H9 (cell line): ENCODE results near the gene MOXD1. TPM values are rescaled to one million over a fixed set of nuclear protein-coding genes. Genes with fewer than 3 reads are reported as not detected.

Source experiments
- DNase-seq: peaks from one replicate; pipeline ENCODE4 v3.0.0-alpha.2; 2017
- H2AFZ ChIP-seq: one replicate; pipeline ENCODE4 v1.6.1; 2013; ENCODE audit warnings: mild to moderate bottlenecking, low read length, control low read depth, moderate library complexity
- H2AK5ac ChIP-seq: 2 replicates; pipeline ENCODE4 v1.6.1; 2013; ENCODE audit warnings: low read length, control low read depth, mixed read lengths; ENCODE audit not compliant: insufficient read length
- H2BK120ac ChIP-seq: one replicate; pipeline ENCODE4 v1.6.1; 2013; ENCODE audit warnings: low read depth, mild to moderate bottlenecking, low read length, control low read depth, inconsistent platforms; ENCODE audit not compliant: poor library complexity, severe bottlenecking
- H2BK12ac ChIP-seq: 2 replicates; pipeline ENCODE4 v1.6.1; 2013; ENCODE audit warnings: low read length, control low read depth, mixed read lengths, low read depth; ENCODE audit not compliant: insufficient read length
- H2BK15ac ChIP-seq: 2 replicates; pipeline ENCODE4 v1.6.1; 2013; ENCODE audit warnings: low read depth, low read length, control low read depth
- H2BK20ac ChIP-seq: one replicate; pipeline ENCODE4 v1.6.1; 2013; ENCODE audit warnings: low read depth, mild to moderate bottlenecking, low read length, control low read depth, inconsistent platforms; ENCODE audit not compliant: poor library complexity, severe bottlenecking
- H2BK5ac ChIP-seq: 2 replicates; pipeline ENCODE4 v1.6.1; 2013; ENCODE audit warnings: low read length, control low read depth, mixed read lengths; ENCODE audit not compliant: insufficient read length
- H3K14ac ChIP-seq: 2 replicates; pipeline ENCODE4 v1.6.1; 2013; ENCODE audit warnings: low read length, control low read depth; ENCODE audit not compliant: insufficient read depth
- H3K18ac ChIP-seq: 2 replicates; pipeline ENCODE4 v1.6.1; 2013; ENCODE audit warnings: low read depth, mild to moderate bottlenecking, mixed read lengths, low read length, control low read depth; ENCODE audit not compliant: insufficient read length
- H3K23ac ChIP-seq: 2 replicates; pipeline ENCODE4 v1.6.1; 2013; ENCODE audit warnings: low read length, control low read depth, mixed read lengths, low read depth; ENCODE audit not compliant: insufficient read length
- H3K23me2 ChIP-seq: 2 replicates; pipeline ENCODE4 v1.6.1; 2013; ENCODE audit warnings: low read depth, mild to moderate bottlenecking, mixed read lengths, low read length, control low read depth; ENCODE audit not compliant: insufficient read length, poor library complexity, severe bottlenecking
- H3K27ac ChIP-seq: 2 replicates; pipeline ENCODE4 v1.5.1; 2013; ENCODE audit warnings: low read length, control low read depth, mixed read lengths, low read depth; ENCODE audit not compliant: insufficient read length
- H3K27me3 ChIP-seq: 2 replicates; pipeline ENCODE4 v1.6.1; 2013; ENCODE audit warnings: low read length, control low read depth, inconsistent platforms; ENCODE audit not compliant: insufficient read depth
- H3K4ac ChIP-seq: 2 replicates; pipeline ENCODE4 v1.6.1; 2013; ENCODE audit warnings: low read depth, mild to moderate bottlenecking, control low read depth, inconsistent platforms, low read length, moderate library complexity
- H3K4me1 ChIP-seq: 2 replicates; pipeline ENCODE4 v1.6.1; 2013; ENCODE audit warnings: low read length, control low read depth, inconsistent platforms; ENCODE audit not compliant: insufficient read depth
- H3K4me2 ChIP-seq: 2 replicates; pipeline ENCODE4 v1.6.1; 2013; ENCODE audit warnings: low read length, control low read depth, mixed read lengths; ENCODE audit not compliant: insufficient read length, insufficient read depth
- H3K56ac ChIP-seq: 2 replicates; pipeline ENCODE4 v1.6.1; 2013; ENCODE audit warnings: low read depth, mild to moderate bottlenecking, mixed read lengths, low read length, control low read depth; ENCODE audit not compliant: insufficient read length
- H3K79me1 ChIP-seq: 2 replicates; pipeline ENCODE4 v1.6.1; 2013; ENCODE audit warnings: low read depth, mild to moderate bottlenecking, moderate library complexity, low read length, control low read depth, inconsistent platforms; ENCODE audit not compliant: insufficient read depth, poor library complexity, severe bottlenecking
- H3K79me2 ChIP-seq: 2 replicates; pipeline ENCODE4 v1.6.1; 2013; ENCODE audit warnings: low read length, control low read depth, inconsistent platforms; ENCODE audit not compliant: insufficient read depth
- H3K9ac ChIP-seq: 2 replicates; pipeline ENCODE4 v1.6.1; 2013; ENCODE audit warnings: low read length, control low read depth, mixed read lengths; ENCODE audit not compliant: insufficient read length; ENCODE audit errors: extremely low read depth
- H3K9me3 ChIP-seq: one replicate; pipeline ENCODE4 v1.6.1; 2013; ENCODE audit warnings: low read depth, low read length, inconsistent platforms; ENCODE audit not compliant: control insufficient read depth
- H3T11ph ChIP-seq: one replicate; pipeline ENCODE4 v1.6.1; 2013; ENCODE audit warnings: mild to moderate bottlenecking, low read length, control low read depth, inconsistent platforms
- H4K20me1 ChIP-seq: one replicate; pipeline ENCODE4 v1.6.1; 2013; ENCODE audit not compliant: control insufficient read depth, insufficient read length, insufficient read depth
- H4K5ac ChIP-seq: 2 replicates; pipeline ENCODE4 v1.6.1; 2013; ENCODE audit warnings: low read depth, mild to moderate bottlenecking, mixed read lengths, low read length, control low read depth; ENCODE audit not compliant: insufficient read length
- H4K8ac ChIP-seq: replicated peaks from 2 replicates; pipeline ENCODE4 v1.6.1; 2013; ENCODE audit warnings: low read length, control low read depth, mixed read lengths, low read depth; ENCODE audit not compliant: insufficient read length
- H4K91ac ChIP-seq: 2 replicates; pipeline ENCODE4 v1.6.1; 2013; ENCODE audit warnings: low read depth, mild to moderate bottlenecking, moderate library complexity, mixed read lengths, low read length, control low read depth; ENCODE audit not compliant: insufficient read length
- H3K27ac Mint-ChIP-seq, 3 experiments: 2 replicates in 2 of 3; 3 replicates in 1 of 3; pipeline ENCODE4 v1.8.0; 2020 to 2021; ENCODE audit warnings: mixed read lengths in 3 of 3, mild to moderate bottlenecking in 1 of 3, moderate library complexity in 1 of 3
- H3K27me3 Mint-ChIP-seq: 2 replicates; pipeline ENCODE4 v1.8.0; 2021; ENCODE audit warnings: low read depth, mild to moderate bottlenecking, moderate library complexity, mixed read lengths
- H3K36me3 Mint-ChIP-seq, 3 experiments: 2 replicates in 2 of 3; 3 replicates in 1 of 3; pipeline ENCODE4 v1.8.0; 2020 to 2021; ENCODE audit warnings: low read depth in 3 of 3, mixed read lengths in 3 of 3; ENCODE audit not compliant: insufficient read depth in 1 of 3
- H3K4me1 Mint-ChIP-seq, 2 experiments: 2 replicates each; pipeline ENCODE4 v1.8.0; 2020; ENCODE audit warnings: mixed read lengths in 2 of 2
- H3K4me3 Mint-ChIP-seq, 2 experiments: 2 replicates in 1 of 2; 3 replicates in 1 of 2; pipeline ENCODE4 v1.8.0; 2020 to 2021; ENCODE audit warnings: mild to moderate bottlenecking in 2 of 2, mixed read lengths in 2 of 2, moderate library complexity in 1 of 2
- H3K9me3 Mint-ChIP-seq, 2 experiments: 2 replicates in 1 of 2; 3 replicates in 1 of 2; pipeline ENCODE4 v1.8.0; 2020; ENCODE audit warnings: mild to moderate bottlenecking in 2 of 2, mixed read lengths in 2 of 2, moderate library complexity in 1 of 2
- CTCF ChIP-seq: fragments of 200-600 bp; sonication (generic); conservative IDR thresholded peaks from 3 replicates; pipeline ENCODE4 v1.8.0; 2021; ENCODE audit warnings: antibody characterized with exemption, mild to moderate bottlenecking
- WGBS: extraction: QIAGEN DNeasy Blood & Tissue Kit; methylation state at CpG from one replicate; pipeline ENCODE4 v1.1.7; 2013; ENCODE audit warnings: missing lambda C conversion rate, low lambda C conversion rate, mixed read lengths; ENCODE audit not compliant: insufficient read length; ENCODE audit errors: extremely low coverage; 5-methylcytosine and 5-hydroxymethylcytosine counted together
- total RNA-seq: library from RNA; stranded (reverse); gene quantifications from 2 replicates; pipeline ENCODE4 v1.2.1, GENCODE V29; 2021

Gene MOXD1
- total RNA-seq, 1 experiment from 2014 or later: 2.3 TPM

GRCh38 chr6:132259070-132259469, 142.2 kb downstream of the MOXD1 start:
- no peak overlapping the region for H3K14ac ChIP-seq
- no peaks in the 10 kb centered on the region for H3K23me2 ChIP-seq
- no peak overlapping the region for H3K18ac ChIP-seq
- H4K5ac ChIP-seq: no peak overlapping the region
- no peak overlapping the region for H3K56ac ChIP-seq
- H3T11ph ChIP-seq: no peak overlapping the region
- H4K8ac ChIP-seq: no peak overlapping the region
- no peak overlapping the region for H3K23ac ChIP-seq
- H3K9me3 Mint-ChIP-seq: no peaks in the 10 kb centered on the region
- H3K27ac Mint-ChIP-seq: 0 out of 7 replicates have a peak overlapping the region, but pooled peaks of 1 of the 3 experiments have one; percentile 57
- H4K91ac ChIP-seq: no peak overlapping the region
- peaks cover 17 to 18% of the 10 kb centered on the region in 2 experiments for H3K4me1 Mint-ChIP-seq
- no peak overlapping the region for H2BK12ac ChIP-seq
- H4K20me1 ChIP-seq: no peaks in the 10 kb centered on the region
- H2AK5ac ChIP-seq: no peak overlapping the region
- H3K4me3 Mint-ChIP-seq: no peak overlapping the region
- peaks cover 10% of the 10 kb centered on the region; the same call in 1 of the 2 replicates for H3K27me3 Mint-ChIP-seq
- no peaks in the 10 kb centered on the region for H3K79me2 ChIP-seq
- peak; percentile 60 for TF ChIP-seq CTCF
- H3K9me3 ChIP-seq: no peaks in the 10 kb centered on the region
- DNase-seq: no peak
- no peak overlapping the region for H2BK20ac ChIP-seq
- H2BK15ac ChIP-seq: no peak overlapping the region
- H3K27ac ChIP-seq: no peak overlapping the region
- no peaks in the 10 kb centered on the region; a peak in 1 of 7 replicates for H3K36me3 Mint-ChIP-seq
- H2AFZ ChIP-seq: no peak overlapping the region
- no peak overlapping the region for H3K9ac ChIP-seq
- H3K79me1 ChIP-seq: no peaks in the 10 kb centered on the region
- no peak overlapping the region for H2BK120ac ChIP-seq
- H3K4ac ChIP-seq: no peak overlapping the region
- no peak overlapping the region for H2BK5ac ChIP-seq
- H3K4me1 ChIP-seq: no peaks in the 10 kb centered on the region
- H3K27me3 ChIP-seq: no peaks in the 10 kb centered on the region
- no CpG with 5 or more reads among the region's 2 CpGs for WGBS
- H3K4me2 ChIP-seq: no peak overlapping the region
